Measurements from ENCODE around the gene CARD19. TPM values are rescaled to one million over a fixed set of nuclear protein-coding genes. Genes with fewer than 3 reads are reported as not detected.

CARD19 gene
- total RNA-seq, 4 donors from 2014 or later, result 54.0 to 83.6 (median 78.1) TPM

GRCh38 chr9:93072383-93072795 lies 23.6 kb upstream of the CARD19 start:
- Histone ChIP-seq H3K27me3 (no peaks in the 10 kb centered on the region), H3K27ac (replicated peaks in 1 of 4) (no peak overlapping the region), H3K36me3 (no peaks in the 10 kb centered on the region), H3K4me1 (peaks cover 3 to 26% (median 20%) of the 10 kb centered on the region in 4 donors), H3K4me3 (no peak overlapping the region), H3K9me3 (no peaks in the 10 kb centered on the region)
- intact Hi-C loops (cut with DNase I), result no loop called here
- DNase-seq (ENCODE audit: extremely low spot score), result no peak
- TF ChIP-seq POLR2A (IDR thresholded peaks at IDR 0.05; ENCODE audit: low read depth) (no peak), EP300 (IDR thresholded peaks at IDR 0.05) (no peak), POLR2AphosphoS5 (IDR thresholded peaks at IDR 0.05) (no peak), CTCF (IDR thresholded peaks at IDR 0.05) (no peak)
- 16% methylated on average over 5 of the region's 5 CpGs for WGBS

- no peak overlapping the region for H3K27ac ChIP-seq (replicated peaks in 1 of 4)
- TF ChIP-seq POLR2AphosphoS5 (IDR thresholded peaks at IDR 0.05) (no peak), EP300 (IDR thresholded peaks at IDR 0.05) (no peak), POLR2A (IDR thresholded peaks at IDR 0.05; ENCODE audit: low read depth) (no peak), CTCF (IDR thresholded peaks at IDR 0.05) (no peak)
- DNase-seq (ENCODE audit: extremely low spot score), result no peak
- intact Hi-C loops (cut with DNase I), result no loop called here
- no peaks in the 10 kb centered on the region for H3K27me3 ChIP-seq
- H3K9me3 ChIP-seq, result no peaks in the 10 kb centered on the region
- no peaks in the 10 kb centered on the region for H3K36me3 ChIP-seq
- peaks cover 3 to 24% (median 20%) of the 10 kb centered on the region in 4 donors for H3K4me1 ChIP-seq
- no peak overlapping the region for H3K4me3 ChIP-seq
- 90% methylated on average over 10 of the region's 12 CpGs for WGBS
Measured at GRCh38 chr9:93076101-93076791, 19.8 kb upstream of the CARD19 start.

GRCh38 chr9:93076792-93077128 lies 19.3 kb upstream of the CARD19 start:
- no peak overlapping the region for H3K27ac ChIP-seq (replicated peaks in 1 of 4)
- H3K9me3 ChIP-seq, result no peaks in the 10 kb centered on the region
- WGBS, result 100% methylated on average over 2 of the region's 2 CpGs
- intact Hi-C loops (cut with DNase I), result no loop called here
- no peak for DNase-seq (ENCODE audit: extremely low spot score)
- no peak overlapping the region for H3K4me3 ChIP-seq
- TF ChIP-seq POLR2A (IDR thresholded peaks at IDR 0.05; ENCODE audit: low read depth), result no peak
- no peak for TF ChIP-seq POLR2AphosphoS5 (IDR thresholded peaks at IDR 0.05)
- TF ChIP-seq CTCF (IDR thresholded peaks at IDR 0.05), result no peak
- no peak for TF ChIP-seq EP300 (IDR thresholded peaks at IDR 0.05)
- no peaks in the 10 kb centered on the region for H3K36me3 ChIP-seq
- H3K27me3 ChIP-seq, result no peaks in the 10 kb centered on the region
- peaks cover 3 to 19% (median 17%) of the 10 kb centered on the region in 4 donors for H3K4me1 ChIP-seq

- Histone ChIP-seq H3K4me3 (no peak overlapping the region), H3K27ac (replicated peaks in 1 of 4) (no peak overlapping the region), H3K9me3 (no peaks in the 10 kb centered on the region), H3K36me3 (no peaks in the 10 kb centered on the region), H3K4me1 (peaks cover 1 to 13% (median 12%) of the 10 kb centered on the region in 4 donors), H3K27me3 (no peaks in the 10 kb centered on the region)
- DNase-seq (ENCODE audit: extremely low spot score), result no peak
- no peak for TF ChIP-seq CTCF (IDR thresholded peaks at IDR 0.05)
- no peak for TF ChIP-seq POLR2A (IDR thresholded peaks at IDR 0.05; ENCODE audit: low read depth)
- no peak for TF ChIP-seq POLR2AphosphoS5 (IDR thresholded peaks at IDR 0.05)
- no peak for TF ChIP-seq EP300 (IDR thresholded peaks at IDR 0.05)
- intact Hi-C loops (cut with DNase I), result no loop called here
- 100% methylated on average over 1 of the region's 1 CpG for WGBS
Measured at GRCh38 chr9:93077367-93077766, 18.6 kb upstream of the CARD19 start.

GRCh38 chr9:93077811-93078210 lies 18.2 kb upstream of the CARD19 start:
- Histone ChIP-seq H3K27ac (replicated peaks in 1 of 4) (no peak overlapping the region), H3K4me1 (peaks cover 0 to 9% (median 8%) of the 10 kb centered on the region in 4 donors), H3K9me3 (no peaks in the 10 kb centered on the region), H3K27me3 (no peaks in the 10 kb centered on the region), H3K4me3 (no peak overlapping the region), H3K36me3 (no peaks in the 10 kb centered on the region)
- 90% methylated on average over 2 of the region's 16 CpGs for whole genome bisulfite sequencing
- DNase-seq (ENCODE audit: extremely low spot score), result no peak
- intact Hi-C loops (cut with DNase I), result no loop called here
- no peak for TF ChIP-seq CTCF (IDR thresholded peaks at IDR 0.05)
- no peak for TF ChIP-seq POLR2AphosphoS5 (IDR thresholded peaks at IDR 0.05)
- TF ChIP-seq POLR2A (IDR thresholded peaks at IDR 0.05; ENCODE audit: low read depth), result no peak
- no peak for TF ChIP-seq EP300 (IDR thresholded peaks at IDR 0.05)

All from esophagus muscularis mucosa (tissue), 4 donors.